Measurements from ENCODE around the gene TBC1D24. TPM values are rescaled to one million over a fixed set of nuclear protein-coding genes. Genes with fewer than 3 reads are reported as not detected.
A peak's percentile ranks its signal among the peaks of the same experiment; 100 is the strongest.

Gene TBC1D24
- total RNA-seq, 1 donor from 2014 or later, result 12.6 TPM

GRCh38 chr16:2516391-2517240 is 41.7 kb downstream of the TBC1D24 start:
- intact Hi-C loops (cut with micrococcal nuclease), result no loop called here
- H3K9me3 Mint-ChIP-seq, result no peaks in the 10 kb centered on the region
- POLR2A ChIA-PET, result interaction anchor here (0.7 to 4.0 kb wide), 6 partner anchors 10 to 1035 kb away, joined by 3 to 38 read pairs (median 6); partner anchors contain the start of genes CEMP1, PDPK1 and RPS2
- DNase-seq (no peak), ATAC-seq (ENCODE audit: low read depth) (no peak)
- CTCF ChIA-PET, result interaction anchor here (1.8 kb wide), 1 partner anchor 9 kb away, joined by 5 read pairs; no protein-coding TSS in a partner anchor
- peak overlapping the region; percentile 88 for H3K27ac Mint-ChIP-seq
- peaks cover 78% of the 10 kb centered on the region for H3K4me1 Mint-ChIP-seq
- no peaks in the 10 kb centered on the region for H3K27me3 Mint-ChIP-seq
- peak overlapping the region; percentile 94 for H3K4me3 Mint-ChIP-seq
- H3K36me3 Mint-ChIP-seq (ENCODE audit: low read depth), result peaks cover 39% of the 10 kb centered on the region
- TF ChIP-seq CTCF (IDR thresholded peaks at IDR 0.05), result no peak

- Mint-ChIP-seq H3K27ac (no peak overlapping the region), H3K4me3 (peak overlapping the region; percentile 94), H3K4me1 (peaks cover 66% of the 10 kb centered on the region), H3K9me3 (no peaks in the 10 kb centered on the region), H3K27me3 (no peaks in the 10 kb centered on the region), H3K36me3 (ENCODE audit: low read depth) (peaks cover 44% of the 10 kb centered on the region)
- DNase-seq (no peak), ATAC-seq (ENCODE audit: low read depth) (no peak)
- ChIA-PET CTCF (no interaction called here), POLR2A (interaction anchor here (1.2 to 1.4 kb wide), 2 partner anchors 11 to 13 kb away, joined by 3 to 4 read pairs; partner anchors contain the start of gene CEMP1)
- intact Hi-C loops (cut with micrococcal nuclease), result no loop called here
- TF ChIP-seq CTCF (IDR thresholded peaks at IDR 0.05), result no peak
Observed at GRCh38 chr16:2517954-2518605, 43.2 kb downstream of the TBC1D24 start.

- peak overlapping the region; percentile 86 for H3K27ac Mint-ChIP-seq
- ChIA-PET POLR2A (interaction anchor here (1.0 to 1.9 kb wide), 7 partner anchors 10 to 364 kb away, joined by 3 to 76 read pairs (median 4); partner anchors contain the start of genes CEMP1 and TRAF7), CTCF (interaction anchor here (1.4 to 1.9 kb wide), 2 partner anchors 9 to 12 kb away, joined by 6 to 7 read pairs; no protein-coding TSS in a partner anchor)
- ATAC-seq (ENCODE audit: low read depth), result no peak
- TF ChIP-seq CTCF (IDR thresholded peaks at IDR 0.05), result no peak
- no peaks in the 10 kb centered on the region for H3K27me3 Mint-ChIP-seq
- DNase-seq, result no peak
- no peaks in the 10 kb centered on the region for H3K9me3 Mint-ChIP-seq
- intact Hi-C loops (cut with micrococcal nuclease), result no loop called here
- peaks cover 65% of the 10 kb centered on the region for H3K4me1 Mint-ChIP-seq
- H3K36me3 Mint-ChIP-seq (ENCODE audit: low read depth), result peaks cover 52% of the 10 kb centered on the region
- peak overlapping the region; percentile 57 for H3K4me3 Mint-ChIP-seq
Observed at GRCh38 chr16:2518823-2519710, 44.1 kb downstream of the TBC1D24 start.

GRCh38 chr16:2519711-2520080 is 44.8 kb downstream of the TBC1D24 start:
- ChIA-PET POLR2A (interaction anchor here (0.7 to 2.0 kb wide), 12 partner anchors 8 to 1068 kb away, joined by 3 to 76 read pairs (median 6); partner anchors contain the start of genes CEMP1, PDPK1, TBC1D24 and TRAF7), CTCF (interaction anchor here (1.4 to 1.9 kb wide), 2 partner anchors 10 to 13 kb away, joined by 6 to 7 read pairs; no protein-coding TSS in a partner anchor)
- DNase-seq, result no peak
- no peak for TF ChIP-seq CTCF (IDR thresholded peaks at IDR 0.05)
- intact Hi-C loops (cut with micrococcal nuclease), result loop anchor here (1.0 kb wide), 1 partner anchor 13 kb away; no protein-coding TSS in a partner anchor
- H3K4me1 Mint-ChIP-seq, result peaks cover 66% of the 10 kb centered on the region
- H3K36me3 Mint-ChIP-seq (ENCODE audit: low read depth), result peaks cover 56% of the 10 kb centered on the region
- no peak for ATAC-seq (ENCODE audit: low read depth)
- peak overlapping the region; percentile 75 for H3K4me3 Mint-ChIP-seq
- H3K27me3 Mint-ChIP-seq, result no peaks in the 10 kb centered on the region
- no peaks in the 10 kb centered on the region for H3K9me3 Mint-ChIP-seq
- peak overlapping the region; percentile 86 for H3K27ac Mint-ChIP-seq

Measured in activated B cell treated with CpG ODN at 0.5 μM for 24 hours (primary cell).